ENCODE measurements around the gene ACY1.

- TF ChIP-seq CTCF (IDR thresholded peaks at IDR 0.05) (no peak), POLR2A (IDR thresholded peaks at IDR 0.05) (no peak)
Observed at GRCh38 chr3:51960386-51960785, 22.9 kb upstream of the ACY1 start.
